K562 (cell line): ENCODE data around the gene RTBDN. TPM values are rescaled to one million over a fixed set of nuclear protein-coding genes. Genes with fewer than 3 reads are reported as not detected.

Experiments used
- HNRNPH1 ChIP-seq: fragments of 200-400 bp; formaldehyde crosslinking; optimal IDR thresholded peaks from 2 replicates; pipeline ENCODE3; 2017; ENCODE audit warnings: low read depth, mild to moderate bottlenecking, low read length, moderate library complexity
- KAT7 ChIP-seq: sonication (generic); formaldehyde crosslinking; IDR thresholded peaks from 2 replicates; pipeline ENCODE4 v1.8.0; 2022; ENCODE audit warnings: missing genetic modification reagents, mild to moderate bottlenecking, borderline replicate concordance
- NFATC3 ChIP-seq: fragments of 450-650 bp; IDR thresholded peaks from 2 replicates; pipeline ENCODE4 v1.6.1; 2017; ENCODE audit warnings: mild to moderate bottlenecking
- NONO ChIP-seq, 2 experiments: fragments of 200-400 bp in 1 of 2; fragments of 450-650 bp in 1 of 2; formaldehyde crosslinking in 1 of 2; IDR thresholded peaks; 2 replicates each; pipeline ENCODE4 v1.6.1; 2017; ENCODE audit warnings: low read depth in 2 of 2, mild to moderate bottlenecking in 2 of 2, moderate library complexity in 2 of 2, low read length in 1 of 2
- NRF1 ChIP-seq, 2 experiments: fragments of 450-650 bp; IDR thresholded peaks in 1 of 2; conservative IDR thresholded peaks in 1 of 2; 2 replicates each; pipeline ENCODE4 v1.6.1; 2014; ENCODE audit warnings: mild to moderate bottlenecking in 2 of 2
- OTX1 ChIP-seq: fragments of 450-650 bp; formaldehyde crosslinking; IDR thresholded peaks from 2 replicates; pipeline ENCODE4 v1.4.0; 2022; ENCODE audit warnings: mild to moderate bottlenecking
- SLC30A9 ChIP-seq: fragments of 250-450 bp; sonication (Bioruptor Pico); IDR thresholded peaks from 2 replicates; pipeline ENCODE4 v1.8.0; 2022; ENCODE audit warnings: mild to moderate bottlenecking, moderate library complexity
- SMARCC2 ChIP-seq: fragments of 450-650 bp; IDR thresholded peaks from 2 replicates; pipeline ENCODE4 v1.6.1; 2017; ENCODE audit warnings: antibody characterized with exemption, moderate library complexity, mild to moderate bottlenecking, low read depth
- TEAD1 ChIP-seq, 2 experiments: fragments of 450-650 bp in 1 of 2; sonication (generic) in 1 of 2; formaldehyde crosslinking; IDR thresholded peaks; 2 replicates each; pipeline versions ENCODE4 v1.4.0 to v1.8.0; 2020 to 2022; ENCODE audit warnings: mild to moderate bottlenecking in 2 of 2, missing genetic modification reagents in 1 of 2
- ZNF184 ChIP-seq: sonication (generic); formaldehyde crosslinking; IDR thresholded peaks from 2 replicates; pipeline ENCODE4 v1.5.0; 2020; ENCODE audit warnings: missing genetic modification reagents
- ZNF282 ChIP-seq: sonication (generic); formaldehyde crosslinking; IDR thresholded peaks from 2 replicates; pipeline ENCODE4 v1.8.1; 2023; ENCODE audit warnings: missing genetic modification reagents
- ZNF77 ChIP-seq: fragments of 250-450 bp; sonication (Bioruptor Pico); IDR thresholded peaks from 2 replicates; pipeline ENCODE4 v1.5.0; 2020
- ZSCAN29 ChIP-seq: fragments of 450-650 bp; IDR thresholded peaks from 2 replicates; pipeline ENCODE4 v1.6.1; 2017
- ZSCAN32 ChIP-seq: fragments of 450-650 bp; formaldehyde crosslinking; IDR thresholded peaks from 2 replicates; pipeline ENCODE4 v1.4.0; 2020; ENCODE audit warnings: mild to moderate bottlenecking, moderate library complexity
- polyA plus RNA-seq, 8 experiments: library from polyadenylated mRNA; depleted of rRNA in 4 of 8; stranded (reverse) in 5 of 8; unstranded in 3 of 8; fragments of >200 nt; fragmentation: Nextera tagmentation in 2 of 8; fragmentation: Illumina TruSeq in 1 of 8; extraction: Ambion mirVana in 2 of 8; extraction: Trizol in 1 of 8; gene quantifications; 2 replicates each; pipeline versions ENCODE4 v1.2.1 to v1.2.3, GENCODE V29; 2011 to 2014; ENCODE audit warnings: inconsistent platforms in 1 of 8, missing spikeins in 1 of 8
- total RNA-seq, 7 experiments: library from RNA; depleted of rRNA in 6 of 7; stranded (reverse); fragments of >200 nt in 6 of 7; fragmentation: Illumina TruSeq in 2 of 7; extraction: Trizol in 2 of 7; gene quantifications; 2 replicates each; pipeline versions ENCODE4 v1.2.1 to v1.2.3, GENCODE V29; 2011 to 2021; ENCODE audit warnings: low replicate concordance in 1 of 7
- TF ChIP-seq, protein P1 (sequence below), 2 experiments: fragments of 150-350 bp in 1 of 2; IDR thresholded peaks; 2 replicates each; pipeline ENCODE4 v1.6.1; 2012 to 2016; ENCODE audit warnings: low read depth in 2 of 2, low read length in 2 of 2, mild to moderate bottlenecking in 1 of 2, moderate library complexity in 1 of 2
- TF ChIP-seq, protein P2 (sequence below): sonication (generic); formaldehyde crosslinking; IDR thresholded peaks from 2 replicates; pipeline ENCODE4 v1.8.0; 2022; ENCODE audit warnings: mild to moderate bottlenecking, missing genetic modification reagents
- TF ChIP-seq, protein P3 (sequence below): fragments of 250-450 bp; sonication (Bioruptor Pico); IDR thresholded peaks from 2 replicates; pipeline ENCODE4 v1.4.0; 2020
- TF ChIP-seq, protein P4 (sequence below), 2 experiments: fragments of 200-800 bp in 1 of 2; sonication (Bioruptor generic) in 1 of 2; sonication (generic) in 1 of 2; formaldehyde crosslinking in 1 of 2; IDR thresholded peaks in 1 of 2; conservative IDR thresholded peaks in 1 of 2; 2 replicates each; pipeline versions ENCODE4 v1.5.0 to v1.6.1; 2016 to 2020; ENCODE audit warnings: missing compliant biosample characterization in 1 of 2, missing genetic modification characterization in 1 of 2, missing genetic modification reagents in 1 of 2

Gene RTBDN
- total and polyA plus RNA-seq, 9 of the 15 experiments (the other 6 are each of a cell fraction or from before 2014, with no cell fraction given) = 0.20 to 2.3 (median 0.72) TPM; not detected in 1

DNA sequence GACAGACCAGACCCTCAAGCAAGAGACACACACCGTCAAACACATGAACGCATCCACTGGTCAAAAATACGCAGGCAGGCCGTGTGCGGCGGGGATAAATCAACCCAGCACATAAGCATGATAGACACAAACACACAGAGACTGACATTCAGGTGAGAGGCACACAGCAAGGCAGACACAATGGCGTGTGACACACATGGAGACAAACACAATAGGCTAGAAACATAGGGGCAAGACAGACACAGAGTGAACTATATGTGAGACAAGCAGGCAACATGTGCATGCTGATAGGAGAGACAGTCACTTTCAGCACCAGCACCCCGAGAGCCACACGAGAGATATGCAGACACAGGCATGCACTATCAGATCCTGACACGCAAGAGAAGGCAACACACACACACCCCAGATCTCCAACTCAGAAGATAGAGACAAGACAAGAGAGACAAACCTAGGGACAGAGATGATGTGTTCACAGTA, 49.9 kb downstream of the RTBDN start (continued):
- TF ChIP-seq, protein P1, sequence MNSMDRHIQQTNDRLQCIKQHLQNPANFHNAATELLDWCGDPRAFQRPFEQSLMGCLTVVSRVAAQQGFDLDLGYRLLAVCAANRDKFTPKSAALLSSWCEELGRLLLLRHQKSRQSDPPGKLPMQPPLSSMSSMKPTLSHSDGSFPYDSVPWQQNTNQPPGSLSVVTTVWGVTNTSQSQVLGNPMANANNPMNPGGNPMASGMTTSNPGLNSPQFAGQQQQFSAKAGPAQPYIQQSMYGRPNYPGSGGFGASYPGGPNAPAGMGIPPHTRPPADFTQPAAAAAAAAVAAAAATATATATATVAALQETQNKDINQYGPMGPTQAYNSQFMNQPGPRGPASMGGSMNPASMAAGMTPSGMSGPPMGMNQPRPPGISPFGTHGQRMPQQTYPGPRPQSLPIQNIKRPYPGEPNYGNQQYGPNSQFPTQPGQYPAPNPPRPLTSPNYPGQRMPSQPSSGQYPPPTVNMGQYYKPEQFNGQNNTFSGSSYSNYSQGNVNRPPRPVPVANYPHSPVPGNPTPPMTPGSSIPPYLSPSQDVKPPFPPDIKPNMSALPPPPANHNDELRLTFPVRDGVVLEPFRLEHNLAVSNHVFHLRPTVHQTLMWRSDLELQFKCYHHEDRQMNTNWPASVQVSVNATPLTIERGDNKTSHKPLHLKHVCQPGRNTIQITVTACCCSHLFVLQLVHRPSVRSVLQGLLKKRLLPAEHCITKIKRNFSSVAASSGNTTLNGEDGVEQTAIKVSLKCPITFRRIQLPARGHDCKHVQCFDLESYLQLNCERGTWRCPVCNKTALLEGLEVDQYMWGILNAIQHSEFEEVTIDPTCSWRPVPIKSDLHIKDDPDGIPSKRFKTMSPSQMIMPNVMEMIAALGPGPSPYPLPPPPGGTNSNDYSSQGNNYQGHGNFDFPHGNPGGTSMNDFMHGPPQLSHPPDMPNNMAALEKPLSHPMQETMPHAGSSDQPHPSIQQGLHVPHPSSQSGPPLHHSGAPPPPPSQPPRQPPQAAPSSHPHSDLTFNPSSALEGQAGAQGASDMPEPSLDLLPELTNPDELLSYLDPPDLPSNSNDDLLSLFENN (IDR thresholded peaks at IDR 0.05; ENCODE audit: low read depth in 2 of 2, low read length in 2 of 2) = peak in 1 of 2 experiments; percentile 88; a peak in 2 of 4 replicates
- no peak for TF ChIP-seq ZSCAN32 (CRISPR knock-in tag)
- TF ChIP-seq OTX1 (CRISPR knock-in tag) = no peak
- TF ChIP-seq ZNF282 (CRISPR knock-in tag) = no peak
- peak; percentile 86 for TF ChIP-seq SMARCC2
- TF ChIP-seq NONO (IDR thresholded peaks at IDR 0.05; ENCODE audit: low read depth in 2 of 2, low read length in 1 of 2) = peak in 1 of 2 experiments; percentile 28; a peak in 1 of 4 replicates
- no peak; the same call in 1 of the 2 replicates for TF ChIP-seq KAT7 (CRISPR knock-in tag)
- no peak for TF ChIP-seq SLC30A9 (CRISPR knock-in tag)
- TF ChIP-seq TEAD1 (CRISPR knock-in tag; IDR thresholded peaks at IDR 0.05) = peak; percentile 57 to 62; a peak in 2 of 4 replicates
- TF ChIP-seq, protein P2, sequence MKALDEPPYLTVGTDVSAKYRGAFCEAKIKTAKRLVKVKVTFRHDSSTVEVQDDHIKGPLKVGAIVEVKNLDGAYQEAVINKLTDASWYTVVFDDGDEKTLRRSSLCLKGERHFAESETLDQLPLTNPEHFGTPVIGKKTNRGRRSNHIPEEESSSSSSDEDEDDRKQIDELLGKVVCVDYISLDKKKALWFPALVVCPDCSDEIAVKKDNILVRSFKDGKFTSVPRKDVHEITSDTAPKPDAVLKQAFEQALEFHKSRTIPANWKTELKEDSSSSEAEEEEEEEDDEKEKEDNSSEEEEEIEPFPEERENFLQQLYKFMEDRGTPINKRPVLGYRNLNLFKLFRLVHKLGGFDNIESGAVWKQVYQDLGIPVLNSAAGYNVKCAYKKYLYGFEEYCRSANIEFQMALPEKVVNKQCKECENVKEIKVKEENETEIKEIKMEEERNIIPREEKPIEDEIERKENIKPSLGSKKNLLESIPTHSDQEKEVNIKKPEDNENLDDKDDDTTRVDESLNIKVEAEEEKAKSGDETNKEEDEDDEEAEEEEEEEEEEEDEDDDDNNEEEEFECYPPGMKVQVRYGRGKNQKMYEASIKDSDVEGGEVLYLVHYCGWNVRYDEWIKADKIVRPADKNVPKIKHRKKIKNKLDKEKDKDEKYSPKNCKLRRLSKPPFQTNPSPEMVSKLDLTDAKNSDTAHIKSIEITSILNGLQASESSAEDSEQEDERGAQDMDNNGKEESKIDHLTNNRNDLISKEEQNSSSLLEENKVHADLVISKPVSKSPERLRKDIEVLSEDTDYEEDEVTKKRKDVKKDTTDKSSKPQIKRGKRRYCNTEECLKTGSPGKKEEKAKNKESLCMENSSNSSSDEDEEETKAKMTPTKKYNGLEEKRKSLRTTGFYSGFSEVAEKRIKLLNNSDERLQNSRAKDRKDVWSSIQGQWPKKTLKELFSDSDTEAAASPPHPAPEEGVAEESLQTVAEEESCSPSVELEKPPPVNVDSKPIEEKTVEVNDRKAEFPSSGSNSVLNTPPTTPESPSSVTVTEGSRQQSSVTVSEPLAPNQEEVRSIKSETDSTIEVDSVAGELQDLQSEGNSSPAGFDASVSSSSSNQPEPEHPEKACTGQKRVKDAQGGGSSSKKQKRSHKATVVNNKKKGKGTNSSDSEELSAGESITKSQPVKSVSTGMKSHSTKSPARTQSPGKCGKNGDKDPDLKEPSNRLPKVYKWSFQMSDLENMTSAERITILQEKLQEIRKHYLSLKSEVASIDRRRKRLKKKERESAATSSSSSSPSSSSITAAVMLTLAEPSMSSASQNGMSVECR (CRISPR knock-in tag) = no peak; the same call in 1 of the 2 replicates
- TF ChIP-seq ZNF184 = no peak
- TF ChIP-seq, protein P3, sequence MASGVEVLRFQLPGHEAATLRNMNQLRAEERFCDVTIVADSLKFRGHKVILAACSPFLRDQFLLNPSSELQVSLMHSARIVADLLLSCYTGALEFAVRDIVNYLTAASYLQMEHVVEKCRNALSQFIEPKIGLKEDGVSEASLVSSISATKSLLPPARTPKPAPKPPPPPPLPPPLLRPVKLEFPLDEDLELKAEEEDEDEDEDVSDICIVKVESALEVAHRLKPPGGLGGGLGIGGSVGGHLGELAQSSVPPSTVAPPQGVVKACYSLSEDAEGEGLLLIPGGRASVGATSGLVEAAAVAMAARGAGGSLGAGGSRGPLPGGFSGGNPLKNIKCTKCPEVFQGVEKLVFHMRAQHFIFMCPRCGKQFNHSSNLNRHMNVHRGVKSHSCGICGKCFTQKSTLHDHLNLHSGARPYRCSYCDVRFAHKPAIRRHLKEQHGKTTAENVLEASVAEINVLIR (CRISPR knock-in tag) = no peak
- no peak for TF ChIP-seq NFATC3
- TF ChIP-seq ZSCAN29 = no peak
- TF ChIP-seq ZNF77 (CRISPR knock-in tag) = no peak
- peak; percentile 49 to 65; a peak in 3 of 4 replicates for TF ChIP-seq NRF1 (conservative IDR thresholded peaks at IDR 0.05 in 1 of 2, IDR thresholded peaks at IDR 0.05 in 1 of 2)
- TF ChIP-seq, protein P4, sequence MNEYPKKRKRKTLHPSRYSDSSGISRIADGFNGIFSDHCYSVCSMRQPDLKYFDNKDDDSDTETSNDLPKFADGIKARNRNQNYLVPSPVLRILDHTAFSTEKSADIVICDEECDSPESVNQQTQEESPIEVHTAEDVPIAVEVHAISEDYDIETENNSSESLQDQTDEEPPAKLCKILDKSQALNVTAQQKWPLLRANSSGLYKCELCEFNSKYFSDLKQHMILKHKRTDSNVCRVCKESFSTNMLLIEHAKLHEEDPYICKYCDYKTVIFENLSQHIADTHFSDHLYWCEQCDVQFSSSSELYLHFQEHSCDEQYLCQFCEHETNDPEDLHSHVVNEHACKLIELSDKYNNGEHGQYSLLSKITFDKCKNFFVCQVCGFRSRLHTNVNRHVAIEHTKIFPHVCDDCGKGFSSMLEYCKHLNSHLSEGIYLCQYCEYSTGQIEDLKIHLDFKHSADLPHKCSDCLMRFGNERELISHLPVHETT (CRISPR knock-in tag; conservative IDR thresholded peaks at IDR 0.05 in 1 of 2, IDR thresholded peaks at IDR 0.05 in 1 of 2) = peak in 1 of 2 experiments; percentile 49; a peak in 1 of 4 replicates
- no peak for TF ChIP-seq HNRNPH1
